ENCODE data around the gene AIRE. TPM values are rescaled to one million over a fixed set of nuclear protein-coding genes. Genes with fewer than 3 reads are reported as not detected.

AIRE gene
- total and polyA plus RNA-seq, 9 donors: not detected

DNA sequence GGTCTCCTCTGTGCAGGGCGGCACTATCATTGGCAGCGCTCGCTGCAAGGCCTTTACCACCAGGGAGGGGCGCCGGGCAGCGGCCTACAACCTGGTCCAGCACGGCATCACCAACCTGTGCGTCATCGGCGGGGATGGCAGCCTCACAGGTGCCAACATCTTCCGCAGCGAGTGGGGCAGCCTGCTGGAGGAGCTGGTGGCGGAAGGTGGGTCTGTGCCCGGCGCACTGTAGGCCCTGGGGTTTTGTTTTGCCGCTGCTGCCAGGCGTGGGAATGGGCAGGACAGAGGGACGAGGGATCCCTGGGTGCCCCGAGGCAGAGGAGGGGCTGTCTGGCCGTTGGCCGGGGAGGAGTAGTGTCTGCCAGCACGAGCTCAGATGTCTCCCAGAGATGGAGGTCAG is 26.4 kb downstream of the AIRE start:
- H3K9me3 ChIP-seq: no peaks in the 10 kb centered on the region
- TF ChIP-seq, protein P1, sequence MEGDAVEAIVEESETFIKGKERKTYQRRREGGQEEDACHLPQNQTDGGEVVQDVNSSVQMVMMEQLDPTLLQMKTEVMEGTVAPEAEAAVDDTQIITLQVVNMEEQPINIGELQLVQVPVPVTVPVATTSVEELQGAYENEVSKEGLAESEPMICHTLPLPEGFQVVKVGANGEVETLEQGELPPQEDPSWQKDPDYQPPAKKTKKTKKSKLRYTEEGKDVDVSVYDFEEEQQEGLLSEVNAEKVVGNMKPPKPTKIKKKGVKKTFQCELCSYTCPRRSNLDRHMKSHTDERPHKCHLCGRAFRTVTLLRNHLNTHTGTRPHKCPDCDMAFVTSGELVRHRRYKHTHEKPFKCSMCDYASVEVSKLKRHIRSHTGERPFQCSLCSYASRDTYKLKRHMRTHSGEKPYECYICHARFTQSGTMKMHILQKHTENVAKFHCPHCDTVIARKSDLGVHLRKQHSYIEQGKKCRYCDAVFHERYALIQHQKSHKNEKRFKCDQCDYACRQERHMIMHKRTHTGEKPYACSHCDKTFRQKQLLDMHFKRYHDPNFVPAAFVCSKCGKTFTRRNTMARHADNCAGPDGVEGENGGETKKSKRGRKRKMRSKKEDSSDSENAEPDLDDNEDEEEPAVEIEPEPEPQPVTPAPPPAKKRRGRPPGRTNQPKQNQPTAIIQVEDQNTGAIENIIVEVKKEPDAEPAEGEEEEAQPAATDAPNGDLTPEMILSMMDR (IDR thresholded peaks at IDR 0.05): no peak
- no peak for TF ChIP-seq POLR2A (IDR thresholded peaks at IDR 0.05)
- no peak for TF ChIP-seq EP300 (IDR thresholded peaks at IDR 0.05)
- H3K4me3 ChIP-seq: no peak overlapping the region
- H3K4me1 ChIP-seq (ENCODE audit: insufficient read depth): no peaks in the 10 kb centered on the region
- no peaks in the 10 kb centered on the region for H3K27me3 ChIP-seq
- 90 to 94% (median 91%) methylated on average over 19 to 22 of the region's 22 CpGs for WGBS, 3 donors
- no peaks in the 10 kb centered on the region for H3K36me3 ChIP-seq
- DNase-seq: no peak
- intact Hi-C loops (cut with DNase I): no loop called here
- H3K27ac ChIP-seq: no peak overlapping the region

DNA sequence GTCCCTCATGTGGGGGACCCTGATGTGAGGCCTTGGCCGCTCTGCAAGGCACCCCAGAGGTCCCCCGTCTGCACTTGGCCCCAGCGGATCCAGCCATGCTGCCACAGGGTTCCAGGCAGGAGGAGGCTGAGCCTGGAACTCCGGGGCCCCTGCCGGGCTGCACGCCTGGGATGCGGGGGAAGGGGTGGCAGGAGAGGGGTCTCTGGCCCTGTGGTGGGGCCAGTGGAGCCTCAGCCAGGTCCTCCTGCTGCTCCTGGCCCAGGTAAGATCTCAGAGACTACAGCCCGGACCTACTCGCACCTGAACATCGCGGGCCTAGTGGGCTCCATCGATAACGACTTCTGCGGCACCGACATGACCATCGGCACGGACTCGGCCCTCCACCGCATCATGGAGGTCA is 27.0 kb downstream of the AIRE start:
- Histone ChIP-seq H3K4me3 (no peak overlapping the region), H3K27ac (no peak overlapping the region), H3K36me3 (no peaks in the 10 kb centered on the region), H3K4me1 (ENCODE audit: insufficient read depth) (no peaks in the 10 kb centered on the region), H3K9me3 (no peaks in the 10 kb centered on the region), H3K27me3 (no peaks in the 10 kb centered on the region)
- intact Hi-C loops (cut with DNase I): no loop called here
- no peak for DNase-seq
- 92 to 96% (median 94%) methylated on average over 16 to 19 of the region's 19 CpGs for WGBS, 3 donors
- TF ChIP-seq POLR2A (IDR thresholded peaks at IDR 0.05) (no peak), EP300 (IDR thresholded peaks at IDR 0.05) (no peak)
- TF ChIP-seq, protein P1 (IDR thresholded peaks at IDR 0.05): no peak

DNA sequence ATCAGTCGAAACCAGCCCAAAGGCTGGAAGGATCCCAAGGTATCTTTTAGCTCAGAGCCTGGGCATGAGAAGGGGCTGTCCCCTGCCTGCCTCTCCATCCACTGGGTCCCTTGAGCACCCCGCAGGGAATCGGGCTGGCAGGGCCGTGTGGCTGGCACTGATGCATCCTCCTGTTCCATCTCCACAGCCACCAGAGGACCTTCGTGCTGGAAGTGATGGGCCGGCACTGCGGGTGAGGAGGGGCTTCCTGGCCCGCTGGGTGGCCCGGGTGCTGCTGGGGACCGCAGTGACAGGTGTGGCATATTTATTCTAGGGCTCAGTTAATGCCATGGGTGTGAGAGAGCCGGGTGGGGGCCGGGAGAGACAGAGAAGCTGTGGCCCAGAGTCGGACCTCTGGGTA is 27.8 kb downstream of the AIRE start:
- no peak for DNase-seq
- Histone ChIP-seq H3K27ac (no peak overlapping the region), H3K4me1 (ENCODE audit: insufficient read depth) (no peaks in the 10 kb centered on the region), H3K36me3 (no peaks in the 10 kb centered on the region), H3K27me3 (no peaks in the 10 kb centered on the region), H3K4me3 (no peak overlapping the region), H3K9me3 (no peaks in the 10 kb centered on the region)
- intact Hi-C loops (cut with DNase I): no loop called here
- 88 to 89% (median 89%) methylated on average over 12 to 13 of the region's 13 CpGs for WGBS, 3 donors
- TF ChIP-seq EP300 (IDR thresholded peaks at IDR 0.05) (no peak), POLR2A (IDR thresholded peaks at IDR 0.05) (no peak)
- TF ChIP-seq, protein P1 (IDR thresholded peaks at IDR 0.05): no peak

DNA sequence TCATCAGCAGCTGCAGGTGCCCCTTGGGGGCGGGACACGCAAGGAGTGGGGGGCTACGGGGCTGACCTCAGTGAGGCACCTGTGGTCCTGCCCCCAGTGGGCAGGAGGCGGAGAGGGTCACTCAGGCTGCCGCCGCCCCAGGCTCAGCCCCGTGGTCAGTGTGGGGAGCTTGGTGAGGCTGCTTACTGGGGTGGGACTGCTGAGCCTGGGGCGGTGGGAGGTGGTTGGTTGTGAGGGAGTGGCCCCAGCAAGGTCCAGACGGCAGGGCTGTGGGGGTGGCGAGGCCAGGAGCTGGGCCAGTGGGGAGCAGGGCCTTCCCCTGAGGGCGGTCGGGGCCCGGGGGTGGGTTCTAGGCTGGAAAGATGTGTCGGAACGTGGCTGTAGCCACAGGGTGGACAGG is 28.5 kb downstream of the AIRE start:
- no peaks in the 10 kb centered on the region for H3K4me1 ChIP-seq (ENCODE audit: insufficient read depth)
- no peak for DNase-seq
- TF ChIP-seq POLR2A (IDR thresholded peaks at IDR 0.05) (no peak), EP300 (IDR thresholded peaks at IDR 0.05) (no peak)
- TF ChIP-seq, protein P1 (IDR thresholded peaks at IDR 0.05): no peak
- H3K4me3 ChIP-seq: no peak overlapping the region
- H3K9me3 ChIP-seq: no peaks in the 10 kb centered on the region
- H3K36me3 ChIP-seq: no peaks in the 10 kb centered on the region
- WGBS, 3 donors: 86 to 91% (median 88%) methylated on average over 15 of the region's 15 CpGs
- H3K27me3 ChIP-seq: no peaks in the 10 kb centered on the region
- H3K27ac ChIP-seq: no peak overlapping the region
- intact Hi-C loops (cut with DNase I): no loop called here

DNA sequence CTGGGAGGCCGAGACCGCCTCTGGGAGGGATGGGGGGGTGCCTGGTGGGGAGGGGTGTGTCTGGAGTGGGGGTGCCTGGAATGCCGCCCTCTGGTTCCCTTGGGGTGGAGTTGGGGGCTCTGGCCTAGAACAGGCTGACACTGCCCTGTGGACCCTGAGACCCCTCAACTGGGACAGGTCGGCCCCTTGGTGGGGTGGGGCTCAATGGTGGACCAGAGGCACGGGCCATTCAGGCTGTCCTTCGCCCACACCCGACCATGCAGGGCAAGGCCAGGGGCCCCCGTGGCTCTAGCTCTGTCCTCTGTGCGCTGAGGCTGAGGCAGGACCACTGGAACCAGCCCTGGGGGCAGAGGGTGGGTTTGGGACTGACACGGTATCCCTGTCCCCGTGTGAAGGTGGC is 28.9 kb downstream of the AIRE start:
- intact Hi-C loops (cut with DNase I): no loop called here
- Histone ChIP-seq H3K36me3 (no peaks in the 10 kb centered on the region), H3K4me3 (no peak overlapping the region), H3K4me1 (ENCODE audit: insufficient read depth) (no peaks in the 10 kb centered on the region), H3K27ac (no peak overlapping the region), H3K9me3 (no peaks in the 10 kb centered on the region), H3K27me3 (no peaks in the 10 kb centered on the region)
- 87 to 93% (median 89%) methylated on average over 11 of the region's 11 CpGs for WGBS, 3 donors
- DNase-seq: no peak
- TF ChIP-seq, protein P1 (IDR thresholded peaks at IDR 0.05): no peak
- TF ChIP-seq EP300 (IDR thresholded peaks at IDR 0.05) (no peak), POLR2A (IDR thresholded peaks at IDR 0.05) (no peak)

All from ovary (tissue), 9 donors.